Measurements from ENCODE around the gene PIK3AP1.

DNA sequence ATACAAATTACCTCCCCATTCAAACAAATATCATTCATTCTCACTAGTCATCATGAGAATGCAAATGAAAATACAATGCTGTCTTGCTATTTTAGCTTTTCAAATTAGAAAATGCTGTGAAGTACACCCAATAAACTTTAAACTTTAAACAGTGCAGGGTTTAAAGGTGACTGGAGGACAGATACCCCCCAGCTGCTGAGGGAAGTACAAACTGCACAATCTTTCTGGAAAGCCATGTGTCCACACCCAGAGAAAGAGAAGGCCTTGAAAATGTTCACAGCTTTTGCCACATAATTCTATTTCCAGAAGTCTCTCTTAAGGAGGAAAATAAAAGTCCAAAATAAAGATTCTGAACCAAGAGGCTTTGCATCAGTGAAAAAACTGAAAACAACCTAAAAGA, 56.5 kb downstream of the PIK3AP1 start:
- TF ChIP-seq, protein P1, sequence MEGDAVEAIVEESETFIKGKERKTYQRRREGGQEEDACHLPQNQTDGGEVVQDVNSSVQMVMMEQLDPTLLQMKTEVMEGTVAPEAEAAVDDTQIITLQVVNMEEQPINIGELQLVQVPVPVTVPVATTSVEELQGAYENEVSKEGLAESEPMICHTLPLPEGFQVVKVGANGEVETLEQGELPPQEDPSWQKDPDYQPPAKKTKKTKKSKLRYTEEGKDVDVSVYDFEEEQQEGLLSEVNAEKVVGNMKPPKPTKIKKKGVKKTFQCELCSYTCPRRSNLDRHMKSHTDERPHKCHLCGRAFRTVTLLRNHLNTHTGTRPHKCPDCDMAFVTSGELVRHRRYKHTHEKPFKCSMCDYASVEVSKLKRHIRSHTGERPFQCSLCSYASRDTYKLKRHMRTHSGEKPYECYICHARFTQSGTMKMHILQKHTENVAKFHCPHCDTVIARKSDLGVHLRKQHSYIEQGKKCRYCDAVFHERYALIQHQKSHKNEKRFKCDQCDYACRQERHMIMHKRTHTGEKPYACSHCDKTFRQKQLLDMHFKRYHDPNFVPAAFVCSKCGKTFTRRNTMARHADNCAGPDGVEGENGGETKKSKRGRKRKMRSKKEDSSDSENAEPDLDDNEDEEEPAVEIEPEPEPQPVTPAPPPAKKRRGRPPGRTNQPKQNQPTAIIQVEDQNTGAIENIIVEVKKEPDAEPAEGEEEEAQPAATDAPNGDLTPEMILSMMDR (IDR thresholded peaks at IDR 0.05; ENCODE audit: low read length): no peak
- no peak for TF ChIP-seq EZH2 (IDR thresholded peaks at IDR 0.05; ENCODE audit: borderline replicate concordance, low read length)
